ENCODE data around the gene ZNF562. TPM values are rescaled to one million over a fixed set of nuclear protein-coding genes. Genes with fewer than 3 reads are reported as not detected.
A peak's percentile ranks its signal among the peaks of the same experiment; 100 is the strongest.

ZNF562 gene
- total RNA-seq, 2 experiments from 2014 or later, result 14.9 to 16.8 TPM

- H3K27ac ChIP-seq (ENCODE audit: low read depth, low read length, poor library complexity, severe bottlenecking), result peak overlapping the region; percentile 55
- intact Hi-C loops (cut with micrococcal nuclease; ENCODE audit: unreplicated experiment), result loop anchor here (2.0 kb wide), 1 partner anchor 95 kb away; the partner anchor contains the start of gene ZNF846
- DNase-seq (ENCODE audit: low spot score), result peak; percentile 54
- peaks cover 35% of the 10 kb centered on the region for H3K79me2 ChIP-seq (ENCODE audit: insufficient read depth, low read depth, low read length)
- H3K36me3 ChIP-seq (ENCODE audit: insufficient read depth, low read length), result peaks cover 44% of the 10 kb centered on the region
- peaks cover 24% of the 10 kb centered on the region for H3K9me3 ChIP-seq (ENCODE audit: low read length)
- no peaks in the 10 kb centered on the region for H3K9me2 ChIP-seq (ENCODE audit: insufficient read depth, low read length)
- peak overlapping the region; percentile 92 for H2AFZ ChIP-seq (ENCODE audit: low read length)
- H3K4me2 ChIP-seq (ENCODE audit: low read length), result peak overlapping the region; percentile 64
- H4K20me1 ChIP-seq (ENCODE audit: insufficient read depth, low read length), result no peaks in the 10 kb centered on the region
- ChIA-PET POLR2A (no interaction called here), CTCF (ENCODE audit: unreplicated experiment) (no interaction called here)
- TF ChIP-seq EZH2phosphoT487 (IDR thresholded peaks at IDR 0.05; ENCODE audit: borderline replicate concordance, low read depth, low read length) (no peak), CTCF (conservative IDR thresholded peaks at IDR 0.05; ENCODE audit: low read length) (no peak)
- TSS peak; percentile 74 for BruUV-seq (replicated peaks)
- H3K4me3 ChIP-seq (ENCODE audit: low read depth, low read length, poor library complexity, severe bottlenecking), result peak overlapping the region; percentile 75
- no peaks in the 10 kb centered on the region for H3K4me1 ChIP-seq (ENCODE audit: insufficient read depth, low read length, poor library complexity, severe bottlenecking)
These were observed 813 bp downstream of the ZNF562 start for GRCh38 chr19:9673912-9674662.

- TF ChIP-seq EZH2phosphoT487 (IDR thresholded peaks at IDR 0.05; ENCODE audit: borderline replicate concordance, low read depth, low read length), result no peak
- TF ChIP-seq CTCF (conservative IDR thresholded peaks at IDR 0.05; ENCODE audit: low read length), result no peak
- no TSS peak for BruUV-seq (replicated peaks)
- Histone ChIP-seq H3K36me3 (ENCODE audit: insufficient read depth, low read length) (peaks cover 54% of the 10 kb centered on the region), H3K4me1 (ENCODE audit: insufficient read depth, low read length, poor library complexity, severe bottlenecking) (no peaks in the 10 kb centered on the region), H3K4me3 (ENCODE audit: low read depth, low read length, poor library complexity, severe bottlenecking) (no peak overlapping the region), H3K9me2 (ENCODE audit: insufficient read depth, low read length) (no peaks in the 10 kb centered on the region), H2AFZ (ENCODE audit: low read length) (no peak overlapping the region), H4K20me1 (ENCODE audit: insufficient read depth, low read length) (no peaks in the 10 kb centered on the region), H3K4me2 (ENCODE audit: low read length) (no peak overlapping the region), H3K79me2 (ENCODE audit: insufficient read depth, low read depth, low read length) (peaks cover 47% of the 10 kb centered on the region), H3K9me3 (ENCODE audit: low read length) (peaks cover 31% of the 10 kb centered on the region), H3K27ac (ENCODE audit: low read depth, low read length, poor library complexity, severe bottlenecking) (no peak overlapping the region)
- DNase-seq (ENCODE audit: low spot score), result no peak
- intact Hi-C loops (cut with micrococcal nuclease; ENCODE audit: unreplicated experiment), result no loop called here
- POLR2A ChIA-PET, result no interaction called here
- CTCF ChIA-PET (ENCODE audit: unreplicated experiment), result no interaction called here
These were observed 2.0 kb downstream of the ZNF562 start for GRCh38 chr19:9672893-9673292.

GRCh38 chr19:9671655-9672054 is 3.2 kb downstream of the ZNF562 start:
- DNase-seq (ENCODE audit: low spot score), result no peak
- Histone ChIP-seq H3K9me2 (ENCODE audit: insufficient read depth, low read length) (no peaks in the 10 kb centered on the region), H3K36me3 (ENCODE audit: insufficient read depth, low read length) (peaks cover 65% of the 10 kb centered on the region), H2AFZ (ENCODE audit: low read length) (no peak overlapping the region), H3K27ac (ENCODE audit: low read depth, low read length, poor library complexity, severe bottlenecking) (no peak overlapping the region), H3K4me3 (ENCODE audit: low read depth, low read length, poor library complexity, severe bottlenecking) (no peak overlapping the region), H3K9me3 (ENCODE audit: low read length) (peaks cover 43% of the 10 kb centered on the region), H4K20me1 (ENCODE audit: insufficient read depth, low read length) (no peaks in the 10 kb centered on the region), H3K4me1 (ENCODE audit: insufficient read depth, low read length, poor library complexity, severe bottlenecking) (no peaks in the 10 kb centered on the region), H3K79me2 (ENCODE audit: insufficient read depth, low read depth, low read length) (peaks cover 58% of the 10 kb centered on the region), H3K4me2 (ENCODE audit: low read length) (no peak overlapping the region)
- ChIA-PET POLR2A (no interaction called here), CTCF (ENCODE audit: unreplicated experiment) (no interaction called here)
- intact Hi-C loops (cut with micrococcal nuclease; ENCODE audit: unreplicated experiment), result no loop called here
- TF ChIP-seq CTCF (conservative IDR thresholded peaks at IDR 0.05; ENCODE audit: low read length) (no peak), EZH2phosphoT487 (IDR thresholded peaks at IDR 0.05; ENCODE audit: borderline replicate concordance, low read depth, low read length) (no peak)
- BruUV-seq (replicated peaks), result no TSS peak

Measured in OCI-LY7 (cell line).